ENCODE measurements around the gene ATP8A2.
"Not testable (repeated sequence)": the region's sequence is repeated elsewhere in the genome, so short reads cannot be mapped to it uniquely, and the experiment has no call there.

ATP8A2 gene

DNA sequence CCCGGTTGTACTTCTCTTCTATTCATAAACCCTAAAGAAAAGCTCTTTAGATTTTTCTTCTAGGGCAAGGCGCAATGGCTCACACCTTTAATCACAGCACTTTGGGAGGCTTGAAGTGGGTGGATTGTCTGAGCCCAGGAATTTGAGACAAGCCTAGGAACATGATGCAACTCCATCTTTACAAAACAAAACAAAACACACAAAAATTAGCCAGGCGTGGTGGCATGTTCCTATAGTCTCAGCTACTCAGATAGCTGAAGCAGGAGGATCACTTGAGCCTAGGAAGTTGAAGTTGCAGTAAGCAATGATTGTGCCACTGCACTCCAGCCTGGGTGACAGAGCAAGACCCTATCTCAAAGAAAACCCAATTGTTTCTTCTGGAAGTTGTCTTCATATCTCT is 439.7 kb downstream of the ATP8A2 start:
- DNase-seq (ENCODE audit: low spot score), result no peak

DNA sequence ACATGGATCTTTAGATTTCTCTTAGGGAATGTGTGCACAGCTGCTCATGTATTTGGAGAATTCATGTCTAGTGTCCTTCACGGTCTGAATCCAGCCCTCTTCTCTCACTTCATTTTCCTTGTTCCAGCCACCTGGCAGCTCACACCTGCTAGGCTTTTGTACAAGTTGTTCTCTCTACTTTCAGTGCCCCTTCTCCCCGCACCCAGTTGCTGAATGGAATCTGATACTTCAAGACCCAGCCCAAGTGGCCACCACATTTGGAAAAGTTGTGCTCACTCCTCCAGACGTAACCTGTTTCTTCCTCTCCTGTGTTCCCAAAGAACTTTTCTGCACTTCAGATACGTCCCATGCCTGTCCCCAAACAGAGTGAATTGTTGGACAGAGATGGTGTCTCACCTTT is 444.5 kb downstream of the ATP8A2 start:
- DNase-seq (ENCODE audit: low spot score), result no peak

DNA sequence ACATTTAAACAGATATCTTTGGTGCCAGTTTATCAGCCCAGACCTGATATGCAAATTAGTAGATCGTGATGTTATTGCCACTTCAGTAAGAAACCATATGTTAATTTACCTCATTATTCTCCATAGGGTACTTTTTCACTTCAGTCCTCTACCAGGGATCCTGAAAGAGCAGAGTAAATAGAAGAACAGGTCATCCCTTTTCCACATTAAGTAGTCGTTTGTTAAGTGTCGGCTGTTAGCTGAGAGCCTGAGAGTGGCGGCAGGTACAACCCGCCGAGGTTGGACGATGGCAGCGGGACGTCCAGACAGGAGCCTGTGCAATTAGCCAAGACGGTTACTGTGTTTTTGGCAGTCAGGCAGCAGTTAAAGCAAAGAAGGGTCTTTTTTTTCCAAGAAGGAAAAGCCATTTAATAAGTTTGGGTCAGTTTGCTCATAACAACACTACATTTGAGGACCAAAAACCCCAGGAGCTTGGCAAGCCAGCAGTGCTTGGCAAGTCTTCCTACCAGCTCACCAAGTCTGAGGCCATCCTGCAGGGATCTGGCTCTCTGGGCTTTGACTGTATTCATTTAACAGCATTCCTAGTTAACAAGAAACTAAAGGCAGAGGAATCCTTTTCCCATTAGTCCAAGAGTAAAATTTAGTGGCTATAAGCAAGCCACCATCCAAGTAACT is 448.2 kb downstream of the ATP8A2 start:
- no peak for DNase-seq (ENCODE audit: low spot score)

DNA sequence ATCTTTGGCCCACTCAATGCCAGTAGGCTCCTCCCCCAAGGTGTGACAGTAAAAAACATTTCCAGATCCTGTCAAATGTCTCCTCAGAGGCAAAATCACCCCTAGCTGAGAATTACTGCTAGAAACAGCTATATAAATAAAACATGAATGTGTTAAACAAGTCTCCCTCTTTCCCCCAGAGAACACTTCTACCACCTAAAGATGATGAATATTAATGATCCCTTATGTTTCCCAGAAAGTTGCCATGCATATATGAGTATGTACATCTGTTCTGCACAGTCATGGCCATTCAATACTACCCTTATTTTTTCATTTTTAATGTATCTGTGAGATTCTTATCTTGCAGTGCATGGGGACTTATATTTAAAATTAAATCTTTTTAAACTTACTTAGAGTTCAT is 450.0 kb downstream of the ATP8A2 start:
- no peak for DNase-seq (ENCODE audit: low spot score)

DNA sequence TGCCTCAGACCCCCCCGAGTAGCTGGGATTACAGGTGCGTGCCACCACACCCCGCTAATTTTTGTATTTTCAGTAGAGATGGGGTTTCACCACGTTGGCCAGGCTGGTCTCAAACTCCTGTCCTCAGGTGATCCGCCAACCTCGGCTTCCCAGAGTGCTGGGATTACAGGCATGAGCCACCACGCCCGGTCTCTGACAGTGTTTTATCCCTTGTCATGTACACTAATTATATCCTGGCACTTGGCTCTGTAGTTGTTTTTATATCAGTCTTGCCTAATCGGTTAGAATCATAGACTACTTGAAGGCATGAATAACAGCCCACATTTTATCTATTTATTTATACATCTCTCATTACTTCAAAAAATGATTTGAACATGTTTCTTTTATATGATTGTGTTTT is 455.4 kb downstream of the ATP8A2 start:
- DNase-seq (ENCODE audit: low spot score), result not testable (repeated sequence)

DNA sequence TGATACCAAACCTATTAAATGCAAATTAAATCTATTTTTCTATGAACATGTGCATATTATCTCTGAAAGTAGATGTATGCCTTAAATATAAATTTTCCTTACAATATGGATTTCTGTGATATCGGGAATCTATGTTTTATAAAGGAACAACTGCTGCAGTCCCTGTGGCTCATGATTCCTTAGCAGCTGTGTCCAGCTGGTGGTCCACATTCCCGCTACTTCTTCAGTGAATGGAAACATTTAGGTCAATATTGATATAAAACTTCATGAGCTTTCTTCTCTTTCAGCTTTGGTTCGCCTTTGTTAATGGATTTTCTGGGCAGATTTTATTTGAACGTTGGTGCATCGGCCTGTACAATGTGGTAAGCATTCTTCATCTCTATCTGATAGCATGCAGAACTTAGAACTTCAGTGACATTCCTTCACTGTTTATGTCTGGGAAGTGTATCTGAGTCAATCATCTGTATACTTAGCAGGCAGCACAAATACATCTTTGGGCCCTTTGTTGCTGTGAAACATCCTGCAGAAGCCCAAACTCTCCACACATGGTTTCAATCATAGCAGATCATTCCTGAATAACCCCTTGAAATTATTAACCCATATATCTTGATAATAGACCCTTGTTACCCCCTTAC is 456.2 kb downstream of the ATP8A2 start:
- DNase-seq (ENCODE audit: low spot score), result no peak

DNA sequence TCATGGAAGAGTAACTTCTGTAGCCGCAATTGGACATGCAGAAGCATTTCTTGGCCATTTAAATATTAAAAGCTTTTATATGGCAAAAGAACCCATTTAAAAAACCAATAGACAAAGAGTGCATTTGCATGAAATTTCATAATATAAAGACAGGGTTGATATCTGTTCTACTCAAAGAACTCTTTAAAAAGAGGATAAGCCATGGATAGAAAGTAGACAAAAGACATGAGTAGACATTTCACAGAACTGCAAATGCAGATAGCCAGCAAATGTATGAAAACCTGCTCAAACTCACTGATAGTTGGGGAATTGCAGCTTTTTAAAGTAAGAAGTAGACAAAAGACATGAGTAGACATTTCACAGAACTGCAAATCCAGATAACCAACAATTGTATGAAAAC is 462.0 kb downstream of the ATP8A2 start:
- no peak for DNase-seq (ENCODE audit: low spot score)

DNA sequence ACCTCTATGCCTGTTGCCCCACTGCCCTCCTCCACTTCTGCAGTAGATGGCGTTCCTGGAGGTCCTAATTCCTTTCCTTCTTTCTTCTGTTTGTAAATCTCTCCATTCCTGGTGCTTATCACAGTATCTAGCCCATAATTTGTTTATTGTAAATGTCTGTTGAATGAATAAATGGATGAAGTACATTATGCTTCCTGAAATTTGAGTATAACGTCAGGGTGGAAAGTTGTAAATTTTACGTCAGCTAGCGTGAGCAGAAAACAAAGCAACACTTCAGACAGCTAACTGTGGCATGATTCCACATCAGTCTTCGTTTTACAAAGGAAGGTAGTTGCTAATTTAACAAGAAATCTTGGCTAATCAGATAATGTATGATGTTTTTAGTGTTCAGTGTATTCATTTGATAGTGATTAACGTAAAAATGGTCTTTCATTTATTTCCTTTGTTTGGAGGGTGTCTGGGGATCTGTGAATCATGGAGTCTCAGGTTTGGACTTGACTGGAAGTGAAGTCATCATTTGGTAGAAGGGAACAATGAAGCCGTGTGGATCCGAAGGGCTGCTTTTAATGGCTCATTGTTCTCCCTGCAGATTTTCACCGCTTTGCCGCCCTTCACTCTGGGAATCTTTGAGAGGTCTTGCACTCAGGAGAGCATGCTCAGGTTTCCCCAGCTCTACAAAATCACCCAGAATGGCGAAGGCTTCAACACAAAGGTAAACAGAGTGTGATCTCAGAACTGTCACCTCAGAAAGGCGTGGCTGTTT is 465.0 kb downstream of the ATP8A2 start:
- no peak for DNase-seq (ENCODE audit: low spot score)

DNA sequence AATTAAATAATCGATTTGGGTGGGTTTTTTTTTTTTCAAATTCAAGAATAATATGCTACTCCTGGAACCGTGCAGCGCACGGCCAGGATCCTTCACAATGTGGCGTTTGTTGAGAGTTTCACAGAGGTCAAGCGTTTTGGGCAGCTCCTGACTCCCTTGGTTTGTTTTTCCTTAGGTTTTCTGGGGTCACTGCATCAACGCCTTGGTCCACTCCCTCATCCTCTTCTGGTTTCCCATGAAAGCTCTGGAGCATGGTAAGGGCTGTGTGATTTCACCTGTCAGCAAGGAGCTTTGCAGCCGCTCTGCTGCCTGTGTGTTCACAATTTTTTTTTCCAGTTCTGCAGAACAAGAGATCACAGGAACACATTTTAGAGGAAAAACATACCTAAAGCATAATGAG is 467.6 kb downstream of the ATP8A2 start:
- no peak for DNase-seq (ENCODE audit: low spot score)

DNA sequence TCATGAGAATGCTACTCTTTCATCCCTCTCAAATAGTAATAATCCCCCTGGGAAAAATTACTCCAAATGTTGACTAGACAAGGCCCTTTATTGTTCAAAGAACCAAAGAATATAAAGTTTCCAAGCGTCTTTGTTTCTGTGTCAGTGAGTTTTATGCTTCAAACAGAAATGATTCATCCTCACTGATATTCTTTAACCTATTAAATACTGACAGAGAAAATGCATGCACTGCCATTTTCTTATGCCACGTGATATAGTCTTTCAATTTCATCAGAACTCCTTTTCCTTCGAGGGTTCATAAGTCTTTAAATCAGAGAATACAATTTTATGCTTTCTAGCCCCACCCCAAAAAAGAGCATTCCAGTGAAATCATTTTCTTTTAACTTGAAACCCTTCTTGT is 468.5 kb downstream of the ATP8A2 start:
- DNase-seq (ENCODE audit: low spot score), result no peak

DNA sequence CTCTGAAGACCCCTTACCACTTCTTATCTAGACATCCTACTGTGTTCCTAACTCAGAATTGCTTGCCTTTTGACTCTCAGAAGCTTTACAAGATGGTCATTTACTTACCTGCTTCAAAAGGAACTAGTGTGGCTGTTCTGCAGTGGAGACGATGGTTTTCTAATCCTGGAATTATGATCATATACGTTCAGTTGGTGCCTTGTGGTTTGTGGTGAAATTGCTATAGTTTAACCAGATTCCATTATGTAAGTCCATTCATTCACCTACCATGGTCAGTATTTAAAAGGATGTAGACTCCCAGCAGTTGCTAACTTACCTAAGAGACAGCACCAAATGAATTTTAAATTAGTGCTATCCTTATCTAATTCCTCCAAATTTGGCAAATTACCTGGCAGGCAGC is 469.2 kb downstream of the ATP8A2 start:
- no peak for DNase-seq (ENCODE audit: low spot score)

DNA sequence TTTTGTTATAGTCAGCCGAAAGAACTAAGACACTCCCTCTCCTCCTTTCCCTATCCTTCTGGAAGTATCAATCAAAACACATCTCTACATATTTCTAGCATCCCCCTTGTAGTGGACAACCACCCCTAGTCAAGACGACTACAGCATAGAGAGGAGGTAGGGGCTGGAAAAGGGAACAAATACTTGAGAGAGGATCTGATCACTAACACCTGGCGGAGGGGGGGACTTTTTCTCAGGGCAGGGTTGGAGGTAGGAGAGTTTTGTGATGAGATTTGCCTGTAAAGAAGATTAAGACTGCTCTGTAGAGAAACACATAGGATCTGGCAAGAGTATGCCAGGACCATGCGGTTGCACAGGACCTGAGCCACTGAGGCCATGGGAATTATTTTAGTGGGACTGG is 471.9 kb downstream of the ATP8A2 start:
- no peak for DNase-seq (ENCODE audit: low spot score)

DNA sequence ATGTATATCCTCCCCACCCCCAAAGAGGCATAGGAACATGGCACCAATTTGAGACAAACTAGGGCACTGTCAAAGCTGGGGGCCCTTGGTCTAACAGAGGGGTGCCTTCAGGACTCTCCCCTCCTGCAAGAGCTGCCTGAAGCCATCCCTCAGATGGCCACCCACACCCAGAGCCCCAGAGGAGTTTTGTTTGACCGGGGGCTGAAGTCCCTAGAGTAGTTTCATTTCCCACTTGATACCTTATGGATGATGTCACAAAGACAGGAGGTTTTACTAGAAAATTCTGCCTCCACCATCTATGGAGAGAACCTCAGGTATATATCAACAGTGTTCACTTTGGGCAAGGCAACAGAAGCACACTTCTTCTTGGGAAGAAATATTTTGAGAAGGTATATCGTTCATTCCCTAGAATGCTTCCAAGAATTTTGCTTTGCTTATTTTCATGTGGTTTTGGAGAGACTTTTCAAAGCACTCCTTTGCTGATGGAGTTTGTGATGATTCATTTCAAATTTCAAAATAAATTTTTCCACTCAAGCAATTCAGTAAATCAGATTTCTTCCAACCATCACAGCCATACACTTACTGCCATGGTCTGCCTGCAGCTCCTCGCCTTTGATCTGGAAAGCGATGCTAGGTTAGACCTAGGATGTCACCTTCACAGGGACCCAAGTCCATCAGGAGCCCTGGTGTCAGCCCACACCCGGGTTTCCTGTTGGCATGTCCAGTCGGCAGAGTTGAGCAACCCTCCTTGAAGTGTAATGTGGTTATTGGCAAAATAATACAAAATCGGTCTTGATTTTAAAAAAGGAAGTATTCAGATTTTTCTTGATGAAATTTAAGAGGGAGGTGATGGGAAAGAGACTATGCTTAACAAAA is 473.0 kb downstream of the ATP8A2 start:
- no peak for DNase-seq (ENCODE audit: low spot score)

DNA sequence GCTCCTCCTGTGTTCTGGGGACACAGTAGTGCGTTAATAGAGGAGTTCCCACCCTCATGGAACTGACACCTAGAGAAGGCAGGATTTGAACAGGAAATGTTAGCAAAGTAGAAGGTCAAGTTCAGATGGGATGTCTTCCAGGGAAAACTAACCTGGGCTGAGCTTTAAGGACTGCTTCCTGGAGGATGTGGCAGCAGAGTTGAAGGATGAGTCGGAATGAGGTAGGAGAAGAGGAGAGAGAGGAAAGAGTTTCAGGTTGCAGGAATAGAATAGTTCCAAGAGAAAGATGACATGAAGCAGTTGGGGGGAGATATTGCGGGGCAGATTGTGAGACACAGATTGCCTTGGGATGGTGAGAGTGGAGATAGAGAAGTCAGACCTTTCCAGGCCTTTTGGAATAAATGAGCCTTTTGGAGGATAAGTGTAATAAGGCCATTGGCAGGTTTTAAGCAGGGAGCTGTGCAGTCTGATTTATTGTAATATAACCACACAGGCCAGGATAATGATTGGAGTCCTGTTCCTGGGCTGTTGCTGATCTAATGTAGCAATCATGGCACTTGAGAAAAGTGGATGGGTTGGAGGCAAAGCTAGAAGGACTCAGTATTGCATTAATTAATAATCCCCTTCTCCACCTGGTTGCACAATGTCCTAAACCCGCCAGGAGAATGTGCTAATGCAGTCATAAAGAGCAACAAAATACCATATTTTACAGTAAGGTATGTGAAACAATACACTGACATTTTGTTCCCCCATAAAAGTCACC is 474.6 kb downstream of the ATP8A2 start:
- DNase-seq (ENCODE audit: low spot score), result no peak

DNA sequence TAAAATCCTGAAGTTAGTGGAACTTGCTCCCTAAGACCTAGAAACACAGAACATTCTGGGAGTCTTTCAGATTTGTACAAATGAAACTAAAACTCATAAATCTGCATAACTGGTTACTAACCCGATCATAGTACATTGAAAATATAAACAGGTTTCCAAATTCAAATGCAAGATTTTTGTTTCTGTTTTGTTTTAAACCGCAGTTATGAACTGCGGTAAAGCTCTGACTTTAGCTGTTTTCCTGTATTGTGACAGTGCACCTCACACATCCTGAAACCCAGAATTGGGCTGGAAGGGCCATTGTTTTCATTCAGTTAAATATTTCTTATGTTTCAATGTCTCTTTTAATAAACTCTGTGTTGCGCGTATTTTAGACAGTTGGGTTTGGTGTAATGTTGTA is 475.4 kb downstream of the ATP8A2 start:
- no peak for DNase-seq (ENCODE audit: low spot score)

DNA sequence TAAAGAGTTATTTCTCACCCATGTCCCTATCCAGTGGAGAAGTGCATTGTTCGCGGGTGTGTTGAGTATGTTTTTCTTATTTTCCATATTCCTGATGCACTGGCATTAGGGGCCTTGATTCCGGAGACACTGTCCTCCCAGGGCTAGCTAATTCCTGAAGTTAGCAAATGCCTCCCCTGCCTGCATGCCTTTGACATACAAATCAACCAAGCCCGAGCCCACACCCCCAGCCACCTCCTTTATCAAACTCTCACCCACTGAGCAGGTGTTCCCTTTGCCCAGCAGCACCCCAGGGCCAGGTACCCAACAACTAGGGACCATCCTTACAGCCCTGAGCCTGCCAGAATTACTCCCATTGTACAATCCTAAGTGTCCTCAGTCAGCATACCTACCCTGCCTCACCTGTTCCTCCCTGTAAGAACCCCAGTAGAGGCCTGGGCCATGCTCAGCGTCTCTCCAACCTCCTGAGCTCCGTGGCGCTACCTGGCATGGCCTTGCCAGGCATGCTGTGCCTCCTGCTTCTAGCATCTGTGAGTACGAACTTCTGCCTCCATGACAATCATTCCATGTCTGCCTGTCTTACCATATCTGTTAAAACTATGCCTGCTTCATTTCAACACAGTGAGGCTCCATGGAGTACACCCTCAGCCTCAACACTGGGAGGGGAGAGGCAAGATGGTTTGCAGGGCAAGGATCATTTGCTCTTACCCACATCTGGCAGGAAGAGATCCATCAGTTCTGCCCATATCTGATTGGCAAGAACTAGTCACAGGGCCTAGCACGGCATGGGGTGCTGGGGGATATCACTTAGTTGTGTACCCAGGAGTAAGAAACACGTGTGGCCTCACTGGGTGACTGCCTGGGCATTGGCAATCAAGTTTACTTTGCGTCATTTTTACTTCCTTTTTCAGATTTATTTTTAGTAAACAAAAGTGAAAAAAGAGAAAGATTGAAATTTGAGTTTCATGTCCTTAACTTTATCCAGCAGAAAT is 476.2 kb downstream of the ATP8A2 start:
- DNase-seq (ENCODE audit: low spot score), result no peak

DNA sequence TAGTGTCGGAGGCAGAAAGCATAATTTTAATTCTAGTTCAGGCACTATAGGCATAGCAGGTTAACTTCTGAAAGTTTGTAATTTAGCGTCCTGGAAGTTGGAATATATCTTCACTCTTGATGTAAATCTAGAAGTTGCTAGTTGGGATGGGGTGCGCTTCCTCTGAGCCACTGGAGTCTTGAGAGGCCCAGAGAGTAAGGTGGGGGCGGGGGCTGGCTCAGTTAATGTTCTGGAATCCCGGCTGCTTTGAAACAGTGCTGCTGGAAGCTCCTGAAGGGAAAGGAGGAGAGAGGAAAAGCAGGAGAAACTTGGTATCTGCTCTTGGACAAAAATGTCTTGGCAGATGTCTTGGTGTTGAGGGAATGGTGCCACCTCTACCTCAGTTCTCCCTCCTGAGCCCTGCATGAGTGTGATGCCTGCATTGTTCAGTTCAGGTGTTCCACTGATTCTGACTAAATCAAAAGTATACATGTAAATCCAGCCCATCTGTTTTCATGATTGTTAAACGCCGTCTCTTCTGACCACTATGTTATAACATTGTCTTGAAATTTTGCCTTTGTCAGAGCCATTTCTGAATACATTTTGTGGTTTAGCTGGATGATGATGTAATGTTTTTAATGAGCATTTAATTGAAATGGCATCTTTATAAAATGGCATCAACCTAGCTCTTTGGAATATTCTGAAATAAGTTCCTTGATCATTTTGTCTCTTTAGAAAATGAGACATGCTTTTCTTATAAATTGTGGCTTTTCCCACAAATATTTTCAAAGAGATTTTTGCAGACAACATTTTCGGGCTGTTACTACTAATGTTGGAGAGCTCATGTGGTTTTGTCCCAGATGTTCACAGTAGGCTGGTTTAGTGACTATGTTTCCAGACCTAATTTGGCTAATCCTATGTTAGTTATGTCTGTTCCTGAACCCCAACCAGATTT is 477.3 kb downstream of the ATP8A2 start:
- DNase-seq (ENCODE audit: low spot score), result no peak

DNA sequence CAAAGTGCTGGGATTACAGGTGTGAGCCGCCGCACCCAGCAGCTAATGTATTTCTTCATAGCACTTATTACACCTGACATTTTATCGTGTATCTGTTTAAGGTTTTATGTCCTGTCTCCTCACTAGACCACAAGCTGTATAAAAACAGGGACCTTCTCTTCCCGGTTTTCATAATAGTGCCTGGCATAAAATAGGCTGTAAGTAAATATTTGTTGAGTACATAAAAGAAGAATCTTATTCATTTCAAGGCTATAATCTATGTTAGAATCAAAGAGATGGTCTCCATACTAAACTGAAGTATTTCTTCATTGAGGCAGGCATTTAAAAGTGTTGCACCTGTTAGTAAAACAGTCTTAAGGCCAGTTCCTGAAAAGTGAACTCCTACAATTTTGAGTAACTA is 486.1 kb downstream of the ATP8A2 start:
- no peak for DNase-seq (ENCODE audit: low spot score)

DNA sequence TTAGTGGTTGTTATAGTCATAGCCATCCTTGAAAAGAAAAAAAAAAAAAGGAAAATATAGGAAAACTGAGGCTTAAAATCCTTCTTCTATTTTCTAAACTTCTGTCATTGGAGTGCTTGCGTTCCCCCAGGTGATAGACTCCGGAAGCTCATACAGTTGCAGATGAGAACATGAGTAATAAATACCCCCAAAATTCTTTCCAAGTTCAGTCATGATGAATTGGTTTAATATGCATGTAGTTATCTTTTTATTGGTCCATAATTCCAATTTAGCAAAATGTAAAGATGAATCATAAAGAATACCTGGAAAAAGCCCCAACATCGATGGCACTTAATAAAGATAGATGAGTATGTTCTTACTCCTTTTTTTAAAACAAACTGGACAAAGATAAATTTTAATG is 487.8 kb downstream of the ATP8A2 start:
- no peak for DNase-seq (ENCODE audit: low spot score)
